ENCODE results near the gene KCNK16.

GRCh38 chr6:39347206-39347605 is 24.7 kb upstream of the KCNK16 start:
- TF ChIP-seq CTCF (IDR thresholded peaks at IDR 0.05), result no peak
- TF ChIP-seq POLR2A (IDR thresholded peaks at IDR 0.05), result no peak
